NK-92 treated with Interleukin-12 subunit alpha and Interleukin-12 subunit beta, amount 100 ng/mL, for 24 hours (cell line): Measurements from ENCODE around the gene ZSWIM9.
"Not testable (repeated sequence)": the region's sequence is repeated elsewhere in the genome, so short reads cannot be mapped to it uniquely, and the experiment has no call there.

Experiments
- DNase-seq: peaks from one replicate; lab custom pipeline; 2025; lab: John Stamatoyannopoulos, UW

ZSWIM9 gene

GRCh38 chr19:48218997-48219396, 48.5 kb downstream of the ZSWIM9 start:
- DNase-seq, result no peak

- DNase-seq, result not testable (repeated sequence)
Measured at GRCh38 chr19:48220784-48221183, 50.3 kb downstream of the ZSWIM9 start.

- no peak for DNase-seq
Measured at GRCh38 chr19:48221628-48222027, 51.1 kb downstream of the ZSWIM9 start.

GRCh38 chr19:48230555-48231129, 60.2 kb downstream of the ZSWIM9 start:
- DNase-seq, result no peak

GRCh38 chr19:48237057-48237456, 66.6 kb downstream of the ZSWIM9 start:
- no peak for DNase-seq

GRCh38 chr19:48239120-48239519, 68.6 kb downstream of the ZSWIM9 start:
- DNase-seq, result no peak

GRCh38 chr19:48239582-48240141, 69.2 kb downstream of the ZSWIM9 start:
- no peak for DNase-seq

GRCh38 chr19:48241771-48242170, 71.3 kb downstream of the ZSWIM9 start:
- not testable (repeated sequence) for DNase-seq

- DNase-seq, result no peak
Measured at GRCh38 chr19:48244281-48244680, 73.8 kb downstream of the ZSWIM9 start.

GRCh38 chr19:48246101-48246500, 75.6 kb downstream of the ZSWIM9 start:
- DNase-seq, result no peak

- no peak for DNase-seq
Measured at GRCh38 chr19:48247212-48247611, 76.7 kb downstream of the ZSWIM9 start.
